Measurements from ENCODE around the gene STK38L. TPM values are rescaled to one million over a fixed set of nuclear protein-coding genes. Genes with fewer than 3 reads are reported as not detected.

Gene STK38L
- total RNA-seq, 1 donor, result 68.8 TPM

- Histone ChIP-seq H3K27ac (ENCODE audit: low read depth, low read length) (peak within 1 kb of the TSS; percentile 77), H3K36me3 (ENCODE audit: insufficient read depth, low read length) (peaks cover 2% of the 10 kb centered on the region), H3K9me3 (ENCODE audit: low read depth, low read length) (no peaks in the 10 kb centered on the region), H3K27me3 (ENCODE audit: insufficient read depth, low read length) (no peaks in the 10 kb centered on the region), H4K20me1 (ENCODE audit: insufficient read depth, low read length) (no peaks in the 10 kb centered on the region), H3K4me2 (ENCODE audit: insufficient read depth, low read length) (peak within 1 kb of the TSS; percentile 92), H3K79me2 (ENCODE audit: insufficient read depth, low read length) (peaks cover 57% of the 10 kb centered on the region), H2AFZ (ENCODE audit: low read length) (peak within 1 kb of the TSS; percentile 83), H3K4me3 (ENCODE audit: insufficient read depth, low read length) (peak within 1 kb of the TSS; percentile 83), H3K4me1 (ENCODE audit: insufficient read depth, low read length) (peaks cover 35% of the 10 kb centered on the region)
- no peak for TF ChIP-seq CTCF (IDR thresholded peaks at IDR 0.05; ENCODE audit: extremely low read depth, low read depth, low read length)
- DNase-seq (ENCODE audit: insufficient read length, low spot score, missing footprints), result peak; percentile 90
These were observed 88.8 kb downstream of the STK38L start, which contains the start of gene BMAL2 for GRCh38 chr12:27332714-27333402. TSS of gene BMAL2 (plus strand) at chr12:27332836. CDS start at chr12:27333073, 237 bp downstream.

GRCh38 chr12:27333403-27334009, 89.4 kb downstream of the STK38L start:
- no peaks in the 10 kb centered on the region for H3K27me3 ChIP-seq (ENCODE audit: insufficient read depth, low read length)
- peak overlapping the region; percentile 10 for H3K27ac ChIP-seq (ENCODE audit: low read depth, low read length)
- DNase-seq (ENCODE audit: insufficient read length, low spot score, missing footprints), result peak; percentile 46
- H2AFZ ChIP-seq (ENCODE audit: low read length), result peak overlapping the region; percentile 22
- H3K4me2 ChIP-seq (ENCODE audit: insufficient read depth, low read length), result peak overlapping the region; percentile 70
- no peak for TF ChIP-seq CTCF (IDR thresholded peaks at IDR 0.05; ENCODE audit: extremely low read depth, low read depth, low read length)
- H3K9me3 ChIP-seq (ENCODE audit: low read depth, low read length), result no peaks in the 10 kb centered on the region
- H3K4me1 ChIP-seq (ENCODE audit: insufficient read depth, low read length), result peaks cover 35% of the 10 kb centered on the region
- H3K4me3 ChIP-seq (ENCODE audit: insufficient read depth, low read length), result peak overlapping the region; percentile 83
- peaks cover 63% of the 10 kb centered on the region for H3K79me2 ChIP-seq (ENCODE audit: insufficient read depth, low read length)
- no peaks in the 10 kb centered on the region for H3K36me3 ChIP-seq (ENCODE audit: insufficient read depth, low read length)
- no peaks in the 10 kb centered on the region for H4K20me1 ChIP-seq (ENCODE audit: insufficient read depth, low read length)

- Histone ChIP-seq H2AFZ (ENCODE audit: low read length) (peak overlapping the region; percentile 22), H3K27ac (ENCODE audit: low read depth, low read length) (peak overlapping the region; percentile 10), H3K4me1 (ENCODE audit: insufficient read depth, low read length) (peaks cover 35% of the 10 kb centered on the region), H4K20me1 (ENCODE audit: insufficient read depth, low read length) (no peaks in the 10 kb centered on the region), H3K36me3 (ENCODE audit: insufficient read depth, low read length) (no peaks in the 10 kb centered on the region), H3K27me3 (ENCODE audit: insufficient read depth, low read length) (no peaks in the 10 kb centered on the region), H3K4me2 (ENCODE audit: insufficient read depth, low read length) (peak overlapping the region; percentile 70), H3K9me3 (ENCODE audit: low read depth, low read length) (no peaks in the 10 kb centered on the region), H3K79me2 (ENCODE audit: insufficient read depth, low read length) (peaks cover 70% of the 10 kb centered on the region), H3K4me3 (ENCODE audit: insufficient read depth, low read length) (peak overlapping the region; percentile 83)
- DNase-seq (ENCODE audit: insufficient read length, low spot score, missing footprints), result peak; percentile 45
- TF ChIP-seq CTCF (IDR thresholded peaks at IDR 0.05; ENCODE audit: extremely low read depth, low read depth, low read length), result no peak
These were observed 90.1 kb downstream of the STK38L start for GRCh38 chr12:27334042-27334720.

GRCh38 chr12:27334721-27335082, 90.6 kb downstream of the STK38L start:
- no peak overlapping the region for H2AFZ ChIP-seq (ENCODE audit: low read length)
- peaks cover 35% of the 10 kb centered on the region for H3K4me1 ChIP-seq (ENCODE audit: insufficient read depth, low read length)
- H3K4me3 ChIP-seq (ENCODE audit: insufficient read depth, low read length), result no peak overlapping the region
- DNase-seq (ENCODE audit: insufficient read length, low spot score, missing footprints), result no peak
- no peaks in the 10 kb centered on the region for H3K27me3 ChIP-seq (ENCODE audit: insufficient read depth, low read length)
- no peaks in the 10 kb centered on the region for H3K9me3 ChIP-seq (ENCODE audit: low read depth, low read length)
- H3K27ac ChIP-seq (ENCODE audit: low read depth, low read length), result no peak overlapping the region
- no peaks in the 10 kb centered on the region for H4K20me1 ChIP-seq (ENCODE audit: insufficient read depth, low read length)
- peak overlapping the region; percentile 18 for H3K4me2 ChIP-seq (ENCODE audit: insufficient read depth, low read length)
- TF ChIP-seq CTCF (IDR thresholded peaks at IDR 0.05; ENCODE audit: extremely low read depth, low read depth, low read length), result no peak
- peaks cover 75% of the 10 kb centered on the region for H3K79me2 ChIP-seq (ENCODE audit: insufficient read depth, low read length)
- H3K36me3 ChIP-seq (ENCODE audit: insufficient read depth, low read length), result no peaks in the 10 kb centered on the region
